GM19043 (cell line): ENCODE results near the gene ZBBX.
"Not testable (repeated sequence)": the region's sequence is repeated elsewhere in the genome, so short reads cannot be mapped to it uniquely, and the experiment has no call there.

Experiments
- ATAC-seq: cut with Tn5 transposase; IDR thresholded peaks from one replicate; pipeline ENCODE4 v1.9.1; 2021; ENCODE audit warnings: low read depth; ENCODE audit not compliant: unreplicated experiment

ZBBX gene, protein sequence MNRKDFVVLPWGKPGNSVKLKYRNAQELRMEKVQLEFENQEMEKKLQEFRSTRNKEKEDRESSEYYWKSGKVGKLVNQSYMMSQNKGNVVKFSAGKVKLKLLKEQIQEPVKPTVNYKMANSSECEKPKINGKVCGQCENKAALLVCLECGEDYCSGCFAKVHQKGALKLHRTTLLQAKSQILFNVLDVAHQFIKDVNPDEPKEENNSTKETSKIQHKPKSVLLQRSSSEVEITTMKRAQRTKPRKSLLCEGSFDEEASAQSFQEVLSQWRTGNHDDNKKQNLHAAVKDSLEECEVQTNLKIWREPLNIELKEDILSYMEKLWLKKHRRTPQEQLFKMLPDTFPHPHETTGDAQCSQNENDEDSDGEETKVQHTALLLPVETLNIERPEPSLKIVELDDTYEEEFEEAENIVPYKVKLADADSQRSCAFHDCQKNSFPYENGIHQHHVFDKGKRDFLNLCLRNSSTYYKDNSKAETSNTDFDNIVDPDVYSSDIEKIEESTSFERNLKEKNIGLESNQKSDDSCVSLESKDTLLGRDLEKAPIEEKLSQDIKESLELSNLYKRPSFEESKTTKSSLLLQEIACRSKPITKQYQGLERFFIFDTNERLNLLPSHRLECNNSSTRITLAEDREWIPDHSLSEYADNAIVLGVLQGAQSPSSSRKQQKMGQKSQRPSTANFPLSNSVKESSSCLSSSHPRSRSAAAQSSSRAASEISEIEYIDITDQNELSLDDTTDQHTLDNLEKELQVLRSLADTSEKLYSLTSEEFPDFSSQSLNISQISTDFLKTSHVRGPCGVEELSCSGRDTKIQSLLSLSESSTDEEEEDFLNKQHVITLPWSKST

DNA sequence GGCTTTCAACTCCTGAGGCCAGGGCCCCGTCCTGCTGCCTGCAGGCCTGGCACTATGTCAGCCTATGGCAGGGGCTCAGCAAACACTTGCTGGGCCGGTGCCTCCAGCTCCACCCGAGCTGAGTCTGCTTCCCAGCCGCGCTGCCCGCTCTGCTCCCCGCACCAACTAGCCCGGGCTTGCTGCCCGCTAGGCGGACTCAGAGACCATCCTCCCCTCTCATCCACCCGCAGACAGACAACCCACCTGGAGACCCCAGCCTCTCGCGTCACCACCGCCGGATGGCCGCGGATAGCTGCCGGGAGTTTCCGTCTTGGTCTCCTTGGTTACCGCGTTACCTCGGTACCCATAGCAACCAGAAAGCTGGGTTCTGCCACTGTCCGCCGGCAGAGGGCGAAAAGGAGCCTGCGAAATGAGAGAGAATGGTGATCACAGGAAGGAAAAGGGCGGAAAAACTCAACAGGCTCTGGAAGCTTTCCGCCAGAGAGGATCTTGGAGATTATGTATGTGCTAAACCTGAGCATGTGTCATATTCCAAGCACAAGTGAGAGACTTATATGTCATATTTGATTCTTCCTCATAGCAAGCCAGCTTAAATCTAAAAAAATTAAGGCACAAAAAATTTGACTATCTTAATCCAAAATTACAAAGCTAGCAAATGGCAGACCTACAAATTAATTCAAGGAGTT lies at the start of gene ZBBX:
Gene ZBBX (minus strand): TSS at position 294 of the 686 bp plus-strand sequence. CDS start 7,396 bp downstream, outside the sequence.
- peak; percentile 100 for ATAC-seq

DNA sequence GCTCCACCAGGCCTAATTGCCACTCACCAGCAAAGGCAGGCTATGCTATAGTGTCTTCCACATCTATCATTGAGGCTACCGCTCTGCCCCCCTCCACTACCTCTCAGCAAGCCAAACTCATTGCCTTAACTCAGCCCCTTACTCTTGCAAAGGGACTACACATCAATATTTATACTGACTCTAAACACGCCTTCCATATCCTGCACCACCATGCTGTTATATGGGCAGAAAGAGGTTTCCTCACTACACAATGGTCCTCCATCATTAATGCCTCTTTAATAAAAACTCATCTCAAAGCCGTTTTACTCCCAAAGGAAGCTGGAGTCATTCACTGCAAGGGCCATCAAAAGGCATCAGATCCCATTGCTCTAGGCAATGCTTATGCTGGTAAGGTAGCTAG lies 46.9 kb upstream of the ZBBX start:
- ATAC-seq, result not testable (repeated sequence)

DNA sequence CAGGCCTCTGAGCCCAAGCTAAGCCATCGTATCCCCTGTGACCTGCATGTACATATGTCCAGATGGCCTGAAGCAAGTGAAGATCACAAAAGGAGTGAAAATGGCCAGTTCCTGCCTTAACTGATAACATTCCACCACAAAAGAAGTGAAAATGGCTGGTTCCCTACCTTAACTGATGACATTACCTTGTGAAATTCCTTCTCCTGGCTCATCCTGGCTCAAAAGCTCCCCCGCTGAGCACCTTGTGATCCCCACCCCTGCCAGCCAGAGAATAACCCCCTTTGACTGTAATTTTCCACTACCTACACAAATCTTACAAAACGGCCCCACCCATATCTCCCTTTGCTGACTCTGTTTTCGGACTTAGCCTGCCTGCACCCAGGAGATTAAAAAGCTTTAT lies 42.3 kb upstream of the ZBBX start:
- ATAC-seq, result not testable (repeated sequence)

DNA sequence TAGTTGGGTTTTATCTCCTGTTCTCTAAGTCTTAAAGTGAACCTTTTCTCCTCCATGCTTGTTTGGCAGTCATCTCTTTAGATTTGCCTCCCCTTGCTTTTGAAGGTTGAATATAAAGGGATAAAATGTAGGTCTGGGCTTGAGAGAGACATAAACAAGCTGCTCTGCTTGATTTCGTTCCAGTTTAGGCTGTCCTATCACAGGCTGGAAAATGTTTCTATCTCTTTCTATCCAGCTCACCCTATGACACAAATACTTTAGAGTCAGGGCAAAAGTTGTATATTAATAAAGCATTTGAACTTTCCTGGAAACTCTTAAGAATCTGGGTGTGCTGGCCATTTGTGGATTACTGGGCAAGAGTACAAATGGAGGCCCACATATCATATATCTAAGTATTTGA lies 29.5 kb upstream of the ZBBX start:
- ATAC-seq, result no peak

GRCh38 chr3:167406876-167407492 lies 26.9 kb upstream of the ZBBX start:
- ATAC-seq, result no peak

- ATAC-seq, result no peak
Observed at GRCh38 chr3:167397826-167398225, 17.7 kb upstream of the ZBBX start.

DNA sequence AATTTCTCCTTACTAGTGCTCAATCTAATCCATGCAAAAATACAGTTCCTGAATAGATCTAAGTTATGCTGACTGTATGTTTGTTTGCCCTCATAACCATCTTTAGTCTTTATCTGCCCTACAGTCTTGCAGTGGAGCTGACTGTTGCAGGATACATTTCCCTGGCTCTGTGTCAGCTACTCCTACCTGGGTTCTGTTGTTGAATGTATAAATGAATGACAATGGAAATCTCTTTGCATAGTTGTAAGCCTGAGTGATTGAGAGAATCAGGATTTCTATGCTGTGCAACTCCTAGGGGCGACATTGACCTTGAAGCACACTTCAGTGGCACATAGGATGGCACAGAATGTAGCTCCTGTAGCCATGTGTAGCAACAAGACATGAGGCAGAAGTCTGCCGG lies 16.0 kb upstream of the ZBBX start:
- ATAC-seq, result no peak

DNA sequence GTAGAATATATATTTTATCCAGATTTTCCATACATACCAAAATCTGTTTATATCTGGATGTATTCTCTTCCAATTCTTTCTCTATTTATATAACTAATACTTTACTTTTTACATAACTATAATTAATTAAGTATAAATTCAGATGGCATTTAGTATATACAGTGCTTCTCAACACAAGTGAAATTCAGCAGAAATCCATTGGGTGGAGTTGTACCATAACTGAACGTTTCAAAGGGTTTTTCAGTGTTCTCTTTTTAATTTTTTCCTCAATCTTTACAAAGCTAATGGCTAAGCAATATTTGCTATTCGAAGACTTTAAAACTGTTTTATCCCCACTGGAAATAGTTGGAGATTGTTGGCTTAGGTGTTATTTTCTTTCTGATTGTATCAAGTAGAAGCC lies 13.9 kb upstream of the ZBBX start:
- ATAC-seq, result no peak

DNA sequence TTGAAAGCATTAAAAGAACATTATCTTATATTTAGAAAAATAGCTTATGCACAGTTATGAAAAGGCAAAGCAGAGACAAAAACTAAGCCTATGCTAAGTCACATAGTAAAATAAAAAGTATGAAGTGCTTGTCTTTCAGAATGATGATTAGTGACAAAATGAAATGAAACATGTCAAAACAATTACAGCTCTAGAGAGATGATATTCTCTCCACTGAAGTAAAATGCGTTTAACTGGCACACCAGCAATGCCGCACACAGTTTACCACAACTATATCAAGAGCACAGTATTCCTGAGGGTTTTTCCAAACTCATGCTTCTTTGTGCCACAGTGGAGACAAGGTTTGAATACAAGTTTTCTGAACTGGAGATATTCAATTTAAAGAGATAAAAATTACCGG lies 2.1 kb upstream of the ZBBX start:
- no peak for ATAC-seq

GRCh38 chr3:167375478-167375877 lies 4.6 kb downstream of the ZBBX start:
- ATAC-seq, result no peak

DNA sequence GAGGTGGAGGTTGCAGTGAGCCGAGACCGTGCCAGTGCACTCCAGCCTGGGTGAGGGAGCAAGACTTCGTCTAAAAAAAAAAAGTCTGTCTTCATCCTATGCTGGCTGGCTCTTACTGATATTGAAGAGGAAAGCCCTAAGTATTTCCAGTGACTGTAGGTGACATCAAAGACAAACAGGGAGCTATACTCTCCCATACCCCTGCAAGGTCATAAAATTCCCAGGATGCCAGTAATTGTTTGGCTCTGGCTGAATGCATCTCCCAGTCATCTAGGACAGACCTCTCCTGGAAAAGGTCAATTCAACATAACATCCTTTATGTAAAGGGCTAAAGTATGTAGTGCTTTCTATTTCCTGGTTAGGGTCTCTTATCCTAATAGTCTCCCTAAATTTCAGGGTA lies 8.0 kb downstream of the ZBBX start:
- ATAC-seq, result no peak

GRCh38 chr3:167361948-167362347 lies 18.1 kb downstream of the ZBBX start:
- ATAC-seq, result no peak

- no peak for ATAC-seq
Observed at GRCh38 chr3:167361306-167361705, 18.8 kb downstream of the ZBBX start.

DNA sequence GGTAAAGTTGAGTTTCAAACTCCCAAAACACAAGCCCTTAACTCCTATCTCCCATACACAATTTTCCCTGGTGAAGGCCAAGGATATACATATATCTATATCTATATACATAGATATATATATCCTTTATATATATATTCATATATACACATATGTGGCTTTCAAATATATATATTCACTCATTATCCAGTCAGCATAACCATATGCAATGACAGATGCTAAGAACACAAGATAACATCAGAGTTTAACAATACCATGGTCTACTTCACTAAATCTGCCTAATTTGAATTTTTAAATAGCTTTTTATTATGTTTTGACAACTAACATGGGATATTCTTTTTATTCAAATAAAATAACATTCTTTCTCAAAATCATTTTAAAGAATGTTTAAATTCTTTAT lies 24.7 kb downstream of the ZBBX start:
- ATAC-seq, result no peak

DNA sequence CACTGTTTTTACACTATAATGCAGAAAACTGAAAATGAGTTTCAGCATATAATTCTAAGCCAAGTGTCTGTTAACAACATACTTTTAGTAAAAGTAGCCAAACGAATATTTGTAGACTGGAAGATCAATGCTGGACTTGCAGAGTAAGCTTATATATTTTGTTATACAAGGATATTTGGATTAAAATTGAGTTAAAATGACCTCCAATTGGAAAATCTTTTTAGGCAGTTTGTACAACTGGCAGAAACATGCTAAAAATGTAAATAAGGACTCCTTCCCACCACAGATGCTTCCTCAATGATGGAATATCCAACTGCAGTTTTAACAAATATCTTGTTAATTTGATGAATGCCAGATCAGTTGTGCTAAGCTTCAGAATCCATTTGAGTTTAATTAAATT lies 25.3 kb downstream of the ZBBX start:
- no peak for ATAC-seq

DNA sequence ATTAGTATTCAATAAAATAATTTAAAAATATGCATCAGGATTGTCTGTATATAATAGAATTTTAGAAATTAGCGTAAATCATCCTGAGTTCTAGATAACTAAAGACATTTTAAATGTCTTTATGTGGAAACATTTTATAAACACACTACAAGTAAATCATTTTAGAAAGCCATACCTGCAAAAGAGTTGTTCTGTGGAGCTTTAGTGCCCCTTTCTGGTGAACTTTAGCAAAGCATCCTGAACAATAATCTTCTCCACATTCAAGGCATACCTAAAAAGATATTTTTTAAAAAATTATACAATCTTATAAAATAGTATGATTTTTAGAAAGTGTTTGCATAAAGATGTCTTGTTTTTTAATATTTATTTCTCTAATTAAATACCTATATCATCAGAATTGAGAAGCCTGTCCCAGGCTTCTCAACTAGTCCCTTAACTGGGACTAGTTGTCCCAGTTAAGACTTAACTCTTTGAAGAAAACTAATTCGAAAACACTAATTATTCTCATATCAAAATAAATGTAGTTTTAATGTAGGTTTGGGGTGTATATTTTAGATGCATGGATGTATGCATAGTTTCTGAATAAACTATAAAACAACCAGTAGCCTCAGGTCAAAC lies 29.7 kb downstream of the ZBBX start:
- ATAC-seq, result no peak

- ATAC-seq, result no peak
Observed at GRCh38 chr3:167346171-167346570, 33.9 kb downstream of the ZBBX start.

DNA sequence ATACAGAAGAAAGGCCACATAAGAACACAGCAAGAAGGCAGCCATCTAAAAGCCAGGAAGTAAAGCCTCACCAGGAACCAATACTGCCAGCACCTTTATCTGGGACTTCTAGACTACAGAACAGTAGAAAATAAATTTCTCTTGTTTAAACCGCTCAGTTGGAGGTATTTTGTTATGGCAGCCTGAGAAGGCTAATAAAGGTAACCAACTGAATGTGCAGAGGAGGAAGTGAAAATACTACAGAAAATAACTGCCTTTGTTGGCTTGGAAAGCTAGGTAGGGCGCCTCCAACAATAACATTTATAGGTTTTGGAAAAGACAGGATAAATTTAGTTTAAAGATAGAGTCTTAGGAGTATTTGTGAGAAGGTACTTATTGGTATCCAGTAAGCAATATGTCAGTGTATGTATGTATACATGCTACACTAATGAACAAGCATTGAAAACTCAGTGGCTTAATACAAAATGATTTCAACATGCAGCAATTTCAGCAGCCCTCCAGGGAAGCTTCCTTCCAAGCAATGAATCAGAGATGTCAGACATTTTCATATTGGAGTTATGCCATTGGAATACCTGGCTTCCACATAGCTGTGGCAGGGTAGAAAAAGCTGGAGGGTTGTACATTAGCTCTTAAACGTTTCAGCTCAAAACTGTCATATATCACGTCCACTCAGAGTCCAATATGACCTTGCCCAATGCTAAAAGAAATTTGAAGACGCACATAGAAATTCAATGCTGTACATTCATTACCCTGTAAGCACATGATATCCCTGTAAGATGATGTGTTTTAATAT lies 48.9 kb downstream of the ZBBX start:
- no peak for ATAC-seq

DNA sequence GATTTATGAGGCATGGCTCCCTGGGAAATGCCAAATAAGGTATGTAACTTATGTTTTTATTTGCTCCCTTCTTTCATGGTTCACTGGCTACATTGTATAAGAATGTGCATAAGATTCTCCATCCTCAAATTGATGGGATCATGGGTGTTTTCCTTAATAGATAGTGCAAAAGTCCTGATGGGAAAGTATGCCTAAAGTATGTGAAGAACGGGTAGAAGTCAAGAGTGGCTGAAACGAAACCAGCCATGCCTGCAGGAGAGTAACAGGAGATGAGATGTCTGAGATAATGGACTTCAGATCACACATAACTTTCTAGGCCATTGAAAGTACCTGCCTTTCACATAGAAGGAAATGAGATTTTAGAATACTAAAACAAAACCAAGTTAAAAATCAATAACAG lies 56.5 kb downstream of the ZBBX start:
- no peak for ATAC-seq
